Measurements from ENCODE around the gene HAGH. TPM values are rescaled to one million over a fixed set of nuclear protein-coding genes. Genes with fewer than 3 reads are reported as not detected.

The HAGH gene
- total and polyA plus RNA-seq, 9 of the 15 experiments (the other 6 are each of a cell fraction or from before 2014, with no cell fraction given) = 0.46 to 35.1 (median 16.8) TPM

GRCh38 chr16:1782408-1783264, 44.0 kb downstream of the HAGH start, which contains the start of the genes NUBP2 and SPSB3 (continued):
- no peak for TF ChIP-seq CHAMP1 (IDR thresholded peaks at IDR 0.05)
- no peak for TF ChIP-seq ARID2 (IDR thresholded peaks at IDR 0.05)
- peak; percentile 70; the same call in 1 of the 2 replicates for TF ChIP-seq GATAD2B (IDR thresholded peaks at IDR 0.05; ENCODE audit: borderline replicate concordance)
- no peak for TF ChIP-seq ARID1B (IDR thresholded peaks at IDR 0.05)
- no peak for TF ChIP-seq USF2 (CRISPR knock-in tag; IDR thresholded peaks at IDR 0.05)
- TF ChIP-seq MTA2 (IDR thresholded peaks at IDR 0.05; ENCODE audit: low read depth) = no peak
- TF ChIP-seq DMBX1 (CRISPR knock-in tag; IDR thresholded peaks at IDR 0.05; ENCODE audit: borderline replicate concordance) = no peak
- no peak for TF ChIP-seq ZNF41 (CRISPR knock-in tag; conservative IDR thresholded peaks at IDR 0.05)
- no peak for TF ChIP-seq NR4A1 (CRISPR knock-in tag; IDR thresholded peaks at IDR 0.05)
- no peak for TF ChIP-seq NR4A1 (tag; IDR thresholded peaks at IDR 0.05)
- TF ChIP-seq EP300 (IDR thresholded peaks at IDR 0.05; ENCODE audit: low read length) = no peak
- TF ChIP-seq BRF2 (IDR thresholded peaks at IDR 0.05; ENCODE audit: borderline replicate concordance, insufficient read depth, insufficient read length) = no peak
- no peak for TF ChIP-seq MIER1 (IDR thresholded peaks at IDR 0.05; ENCODE audit: low read depth)
- TF ChIP-seq PRPF4 (IDR thresholded peaks at IDR 0.05; ENCODE audit: insufficient read depth, low read depth, low read length, poor library complexity, severe bottlenecking) = no peak
- TF ChIP-seq RFX7 (CRISPR knock-in tag; IDR thresholded peaks at IDR 0.05) = no peak
- no peak; the same call in none of the 2 replicates for TF ChIP-seq L3MBTL2 (IDR thresholded peaks at IDR 0.05)
- TF ChIP-seq HMG20B (CRISPR knock-in tag; IDR thresholded peaks at IDR 0.05) = no peak
- no peak for TF ChIP-seq THAP7 (CRISPR knock-in tag; IDR thresholded peaks at IDR 0.05)
- no peak for TF ChIP-seq ZNF140 (CRISPR knock-in tag; IDR thresholded peaks at IDR 0.05)
- TF ChIP-seq ZNF354B (CRISPR knock-in tag; IDR thresholded peaks at IDR 0.05) = no peak
- peak; percentile 54 to 63 for TF ChIP-seq MAZ (CRISPR knock-in tag; conservative IDR thresholded peaks at IDR 0.05 in 1 of 2, IDR thresholded peaks at IDR 0.05 in 1 of 2)
- TF ChIP-seq NFRKB (IDR thresholded peaks at IDR 0.05; ENCODE audit: low read depth) = no peak

All from K562 (cell line).